Measurements from ENCODE around the gene MRTFB.

Gene MRTFB

DNA sequence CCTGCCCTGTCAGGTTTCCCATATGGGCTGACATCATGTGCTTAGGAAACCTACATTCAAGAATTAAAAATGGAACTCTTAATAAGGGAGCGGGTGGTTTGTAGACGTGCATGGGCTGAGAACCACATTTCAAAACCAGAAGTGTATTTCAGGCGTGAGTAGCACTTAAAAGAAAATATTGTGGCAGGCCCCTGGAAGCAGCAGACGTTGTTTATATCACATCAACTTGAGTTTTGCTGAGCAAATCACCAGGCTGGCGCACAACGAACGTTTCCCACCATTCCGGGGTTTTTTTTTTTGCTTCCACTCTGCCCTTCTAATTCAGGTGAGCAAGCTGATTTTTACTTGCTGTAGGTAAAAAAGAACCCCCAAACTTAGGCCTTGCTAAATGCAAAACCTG, 220.2 kb downstream of the MRTFB start:
- no peak for DNase-seq

DNA sequence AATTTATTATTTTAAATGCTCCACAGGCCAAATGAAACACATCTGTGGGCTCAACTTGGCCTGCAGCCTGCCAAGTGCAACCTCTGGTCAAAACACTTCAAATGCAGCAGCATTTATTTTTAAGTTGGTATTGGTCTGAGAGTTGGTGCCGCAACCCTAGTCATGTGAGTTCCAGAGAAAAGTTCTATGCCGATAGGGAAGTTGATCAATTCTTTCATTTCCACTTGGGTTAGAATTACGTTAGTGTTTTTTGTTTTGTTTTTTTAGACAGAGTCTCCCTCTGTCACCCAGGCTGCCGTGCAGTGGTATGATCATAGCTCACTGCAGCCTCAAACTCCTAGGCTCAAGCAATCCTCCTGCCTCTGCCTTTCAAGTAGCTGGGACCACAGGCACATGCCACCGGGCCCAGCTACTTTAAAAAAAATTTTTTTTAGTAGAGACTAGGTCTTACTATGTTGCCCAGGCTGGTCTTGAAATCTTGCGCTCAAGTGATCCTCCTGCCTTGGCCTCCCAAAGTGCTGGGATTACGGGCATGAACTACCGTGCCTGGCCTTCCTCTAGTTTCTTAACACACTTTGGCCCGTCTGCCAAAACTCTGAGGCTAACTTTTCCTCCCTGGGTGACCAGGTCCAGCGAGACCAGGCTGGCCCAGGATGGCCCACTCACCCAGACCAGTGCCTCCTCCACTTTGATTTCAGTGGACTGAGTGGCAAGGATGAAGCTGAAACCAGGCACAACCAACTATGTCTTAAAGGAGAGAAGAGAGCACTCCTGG, 221.1 kb downstream of the MRTFB start:
- no peak for DNase-seq

- DNase-seq = no peak
Observed at GRCh38 chr16:14296663-14297062, 225.5 kb downstream of the MRTFB start.

GRCh38 chr16:14298374-14299122, 227.4 kb downstream of the MRTFB start:
- no peak for DNase-seq

DNA sequence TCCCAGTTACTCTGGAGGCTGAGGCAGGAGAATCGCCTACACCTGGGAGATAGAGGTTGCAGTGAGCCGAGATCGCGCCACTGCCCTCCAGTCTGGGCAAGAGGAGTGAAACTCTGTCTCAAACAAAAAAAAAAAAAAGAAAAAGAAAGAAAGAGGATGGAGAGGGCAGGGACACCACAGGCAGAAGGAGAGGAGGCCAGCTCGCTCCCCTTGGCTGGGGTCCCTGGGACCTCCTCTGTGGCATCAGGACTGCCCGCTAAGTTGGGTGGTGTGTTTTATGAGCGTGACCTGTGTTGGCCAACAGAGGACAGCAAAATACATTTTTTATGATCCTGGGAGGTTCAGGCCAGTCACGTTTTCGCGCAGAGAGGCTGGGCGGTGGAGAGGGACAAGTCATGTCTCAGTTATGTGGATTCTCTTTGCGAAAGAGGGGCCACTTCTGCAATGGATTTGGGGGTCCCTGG, 229.6 kb downstream of the MRTFB start:
- peak; percentile 46 to 77 for DNase-seq

DNA sequence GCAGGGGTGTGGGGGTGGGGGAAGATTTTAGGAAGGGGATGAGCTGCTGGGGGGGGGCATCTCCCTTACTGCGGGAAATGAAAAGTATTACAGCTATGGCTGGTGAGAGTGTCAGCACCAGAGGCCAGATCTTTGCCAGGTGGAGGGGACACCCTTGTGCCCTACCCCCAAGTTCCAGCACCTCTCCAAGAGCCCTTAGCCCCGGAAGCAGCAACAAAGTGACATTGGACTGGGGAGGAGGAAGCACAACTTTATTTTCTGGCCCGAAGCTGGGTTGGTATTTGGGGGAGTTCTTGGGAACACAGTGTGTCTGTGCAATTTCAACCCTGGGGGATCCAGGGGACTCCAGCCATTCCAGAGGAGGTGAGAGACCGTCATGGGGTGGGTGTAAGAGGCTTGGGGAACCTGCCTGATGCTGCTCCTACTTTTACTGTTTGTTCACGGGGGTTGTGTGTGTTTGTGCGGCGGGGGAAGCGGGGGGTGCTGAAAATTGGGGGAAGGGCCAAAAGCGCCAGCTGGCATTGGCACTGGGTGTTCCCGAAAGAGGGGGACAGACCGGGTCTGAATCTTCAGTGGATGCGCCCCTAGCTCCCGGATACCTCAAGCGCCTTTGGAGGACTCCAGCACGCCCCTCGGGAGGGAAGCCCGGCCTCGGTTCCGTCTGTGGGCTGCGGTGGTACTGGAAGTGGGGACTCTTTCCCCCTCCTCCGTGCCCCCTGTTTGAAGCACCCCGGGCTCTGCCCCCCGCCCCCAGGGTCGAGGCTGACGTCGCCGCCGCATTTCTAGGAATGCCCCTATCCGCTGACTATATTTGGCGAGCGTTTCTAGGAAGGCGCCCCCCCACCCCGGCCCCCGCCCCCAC, 230.3 kb downstream of the MRTFB start:
- DNase-seq = peak in 1 of 2 experiments; percentile 23

GRCh38 chr16:14302031-14302398, 230.9 kb downstream of the MRTFB start:
- peak; percentile 32 to 43 for DNase-seq

- DNase-seq = peak in 1 of 2 experiments; percentile 32
Observed at GRCh38 chr16:14302399-14303181, 231.5 kb downstream of the MRTFB start.

DNA sequence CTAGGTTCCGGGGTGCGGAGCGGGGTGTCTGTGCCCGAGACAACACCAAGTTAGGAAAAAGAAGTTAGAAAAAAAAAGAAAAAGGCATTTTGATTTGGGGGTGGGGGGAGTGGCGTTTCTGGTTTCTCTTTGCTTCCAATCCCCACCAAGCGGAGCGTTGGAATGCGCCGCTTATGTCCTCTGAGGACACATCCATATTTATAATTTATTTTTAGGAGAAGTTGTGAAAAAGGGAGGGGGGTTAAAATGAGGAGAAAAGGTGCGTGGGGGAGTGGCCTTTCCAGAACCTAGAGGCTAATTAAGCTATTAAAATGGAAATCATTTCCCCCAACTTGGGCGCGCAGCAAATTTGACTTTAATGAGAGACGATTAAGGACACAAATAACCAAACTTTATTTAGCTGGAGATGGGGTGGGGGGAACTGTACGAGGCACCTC, 232.1 kb downstream of the MRTFB start:
- DNase-seq = no peak

DNA sequence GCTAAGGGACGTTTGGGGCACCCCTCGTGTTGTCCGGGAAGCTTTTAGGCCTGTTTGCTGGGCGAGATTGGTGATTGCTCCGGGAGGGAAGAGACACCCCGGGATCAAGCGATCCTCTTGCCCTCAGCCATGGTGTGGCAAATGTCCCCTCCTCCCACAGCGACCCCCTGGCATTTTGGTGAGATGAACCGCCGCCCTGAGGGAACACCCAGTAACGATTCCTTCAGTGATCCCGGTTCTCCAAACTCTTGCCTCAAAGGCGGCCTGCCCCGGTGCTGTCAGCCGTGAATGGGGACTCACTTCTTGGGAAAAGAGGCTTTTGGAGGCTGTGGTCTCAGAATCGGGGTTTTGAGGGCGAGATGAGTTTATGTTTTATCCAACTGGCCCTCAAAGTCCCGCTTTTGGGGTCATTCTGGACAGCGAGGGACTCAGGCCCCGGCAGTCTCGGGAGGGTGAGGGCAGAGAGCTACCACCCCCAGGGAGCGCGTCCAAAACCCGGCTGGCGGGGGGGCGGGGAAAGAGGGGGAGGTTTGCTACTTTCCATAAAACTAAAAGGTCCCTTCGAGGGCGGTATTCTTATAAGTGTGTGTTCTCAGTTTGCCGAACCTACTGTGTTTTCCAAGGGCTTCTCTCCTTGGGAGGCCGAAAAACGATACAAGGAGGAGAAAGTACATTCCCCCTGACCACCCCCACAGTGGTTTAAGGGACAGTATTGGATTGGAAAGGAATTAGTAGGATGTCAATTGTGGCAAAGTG, 232.7 kb downstream of the MRTFB start:
- DNase-seq = no peak

DNA sequence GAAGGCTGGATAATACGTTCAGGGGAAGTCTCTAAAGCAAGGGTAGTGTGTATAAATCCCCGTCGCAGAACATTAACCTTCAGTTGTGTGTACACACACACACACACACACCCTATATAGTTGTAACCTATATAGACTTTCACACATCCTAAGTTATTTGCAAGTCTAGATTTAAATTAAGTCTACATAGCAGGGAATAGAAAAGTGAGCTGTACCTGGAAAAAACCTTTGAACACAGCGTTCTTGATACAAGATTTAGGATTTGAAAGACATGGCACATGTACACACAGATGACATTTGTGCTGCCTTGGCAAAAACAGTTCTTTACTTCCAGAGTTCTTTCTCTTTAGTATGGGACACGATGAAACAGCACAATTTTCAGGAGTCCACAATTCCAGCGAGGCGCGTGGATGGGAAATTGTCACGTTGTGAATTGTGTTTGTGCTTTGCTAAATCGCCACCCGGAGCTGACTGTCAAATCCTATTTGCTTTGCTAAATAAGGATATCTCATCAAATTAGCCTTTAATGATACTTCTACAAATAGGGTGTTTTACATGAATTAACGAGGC, 233.9 kb downstream of the MRTFB start:
- DNase-seq = no peak

GRCh38 chr16:14306485-14307058, 235.5 kb downstream of the MRTFB start:
- DNase-seq = no peak

- peak in 1 of 2 experiments; percentile 13 for DNase-seq
Observed at GRCh38 chr16:14307059-14307526, 236.0 kb downstream of the MRTFB start.

DNA sequence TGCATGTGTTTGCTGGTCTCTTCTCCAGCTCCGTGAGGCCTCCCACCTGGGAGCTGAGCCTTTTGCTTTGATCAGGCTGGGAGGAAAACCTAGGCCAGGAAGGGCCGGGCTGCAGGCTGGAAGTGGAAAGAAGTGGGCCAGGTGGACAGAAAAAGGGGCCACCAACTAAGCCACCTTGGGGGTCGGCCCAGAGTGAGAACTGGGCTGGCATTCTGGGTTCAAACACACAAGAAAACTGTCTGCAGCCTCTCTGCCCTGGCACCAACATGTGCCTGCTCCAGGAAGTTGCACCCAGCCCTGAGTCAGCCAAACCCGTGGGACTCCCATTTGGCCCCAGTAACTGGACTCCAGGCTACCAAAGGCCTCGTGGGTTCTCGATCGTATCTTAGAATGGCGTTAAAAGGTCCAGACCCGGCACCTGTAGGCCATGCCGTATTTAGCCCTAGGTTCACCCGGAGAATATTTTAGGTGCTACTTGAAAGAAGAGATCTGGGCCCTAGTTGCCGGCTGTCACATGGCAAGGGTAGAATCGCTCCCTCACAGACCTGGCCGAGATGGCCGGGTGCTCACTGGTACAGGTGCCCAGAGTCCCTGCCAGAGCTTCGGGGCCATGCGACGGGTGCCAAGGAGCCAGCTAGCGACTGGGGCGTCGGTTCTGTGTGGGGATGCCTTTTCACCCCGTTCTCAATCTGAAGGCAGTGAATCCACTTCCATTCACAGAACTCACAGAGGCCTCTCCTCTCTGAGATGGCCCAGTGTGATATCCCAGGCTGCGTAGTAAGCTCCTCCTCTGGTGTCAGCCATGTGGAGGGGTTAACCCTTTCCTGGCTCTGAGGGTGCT, 236.6 kb downstream of the MRTFB start:
- DNase-seq = no peak

DNA sequence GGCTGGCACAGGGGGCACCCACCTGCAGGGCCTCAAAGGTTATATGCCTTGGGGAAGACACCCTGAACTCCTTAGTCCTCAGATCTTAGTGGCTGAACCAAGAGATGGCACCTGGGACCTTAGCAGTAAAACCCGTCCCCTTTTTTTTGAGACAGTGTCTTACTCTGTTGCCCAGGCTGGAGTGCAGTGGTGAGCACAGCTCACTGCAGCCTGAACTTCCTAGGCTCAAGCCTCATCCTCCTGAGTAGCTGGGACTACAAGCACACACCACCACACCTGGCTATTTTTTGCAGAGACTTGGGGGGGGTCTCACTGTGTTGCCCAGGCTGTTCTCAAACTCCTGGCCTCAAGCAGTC, 237.2 kb downstream of the MRTFB start:
- no peak for DNase-seq

GRCh38 chr16:14309001-14309886, 238.1 kb downstream of the MRTFB start:
- DNase-seq = no peak

DNA sequence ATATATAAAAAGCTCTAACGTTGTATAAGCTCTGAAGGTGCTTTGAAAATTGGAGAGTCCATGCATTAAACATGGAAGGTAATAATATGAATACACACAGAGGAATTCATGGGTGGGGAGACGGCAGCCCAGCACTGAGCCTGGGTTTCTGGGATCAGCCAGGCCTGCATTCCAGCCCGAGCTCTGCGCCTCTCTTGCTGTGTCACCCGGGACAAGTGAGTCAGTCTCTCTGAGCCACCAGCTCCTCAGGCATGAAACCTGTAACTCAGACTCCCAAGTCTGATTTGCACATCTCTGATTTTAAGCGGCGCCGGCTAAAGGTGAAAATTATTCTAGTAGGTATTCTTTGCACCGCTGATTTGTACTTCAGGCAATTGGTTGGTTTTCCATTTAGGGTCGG, 238.8 kb downstream of the MRTFB start:
- no peak for DNase-seq

DNA sequence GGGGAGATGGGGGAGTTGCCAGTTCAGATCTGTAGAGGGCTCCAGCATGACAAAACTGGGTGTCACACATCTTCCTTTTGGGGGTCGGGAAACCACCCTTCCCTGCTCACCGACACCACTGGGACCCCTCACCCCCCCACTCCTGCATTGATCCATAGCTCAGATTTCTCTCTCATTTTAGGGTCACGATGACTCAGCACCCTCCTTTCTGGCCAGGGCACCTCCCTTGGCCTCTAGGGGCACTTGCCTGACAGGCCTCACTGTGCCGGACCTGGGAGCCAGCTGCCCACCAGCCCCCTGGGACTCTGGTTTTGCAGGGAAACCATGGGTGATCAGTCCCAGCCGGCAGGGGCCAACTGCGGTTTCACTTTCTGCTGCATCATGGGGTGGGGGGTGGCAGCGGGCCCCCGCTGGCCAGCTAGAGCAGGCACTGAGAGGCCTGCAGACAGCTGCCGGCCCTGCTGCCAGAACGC, 239.4 kb downstream of the MRTFB start:
- peak in 1 of 2 experiments; percentile 48 for DNase-seq

DNA sequence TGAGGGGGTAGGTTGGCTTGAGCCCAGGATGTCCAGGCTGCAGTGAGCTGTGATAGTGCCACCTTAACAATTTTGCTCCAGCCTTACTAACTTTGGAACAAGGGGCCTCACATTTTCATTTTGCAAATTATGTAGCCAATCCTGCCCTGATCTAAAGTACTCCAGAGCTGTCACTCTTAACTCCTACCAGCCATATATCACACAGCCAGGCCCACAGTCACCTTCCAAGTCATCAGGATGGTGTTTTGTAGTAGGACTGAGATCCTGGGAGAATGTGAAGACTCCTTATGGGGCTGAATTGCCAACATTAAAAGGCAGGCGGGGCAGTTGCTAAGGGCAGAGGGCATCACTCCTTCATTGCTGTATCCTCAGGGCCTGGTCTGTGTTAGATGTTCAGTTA, 243.0 kb downstream of the MRTFB start:
- DNase-seq = no peak
